Fibroblast of the aortic adventitia (primary cell): ENCODE measurements around the gene GNAT3. TPM values are rescaled to one million over a fixed set of nuclear protein-coding genes. Genes with fewer than 3 reads are reported as not detected.

ENCODE experiments used
- DNase-seq: peaks from one replicate; pipeline ENCODE4 v3.0.0-alpha.2; 2010; ENCODE audit warnings: low read depth
- H3K4me3 ChIP-seq: 2 replicates; pipeline ENCODE4 v1.5.1; 2011; ENCODE audit warnings: low read depth, mild to moderate bottlenecking, control low read depth, low read length, moderate library complexity
- CTCF ChIP-seq: IDR thresholded peaks from 2 replicates; pipeline ENCODE4 v1.5.1; 2011; ENCODE audit warnings: mild to moderate bottlenecking, low read length, control low read depth, inconsistent platforms; ENCODE audit not compliant: insufficient read depth
- total RNA-seq: library from RNA; depleted of rRNA; stranded (reverse); fragments of >200 nt; gene quantifications from 2 replicates; pipeline ENCODE4 v1.2.3, GENCODE V29; 2012; ENCODE audit warnings: low replicate concordance

The GNAT3 gene
- total RNA-seq, 1 donor, result not detected

GRCh38 chr7:80528689-80529088 lies 16.8 kb upstream of the GNAT3 start:
- no peak for TF ChIP-seq CTCF
- DNase-seq, result no peak
- H3K4me3 ChIP-seq, result no peak overlapping the region

DNA sequence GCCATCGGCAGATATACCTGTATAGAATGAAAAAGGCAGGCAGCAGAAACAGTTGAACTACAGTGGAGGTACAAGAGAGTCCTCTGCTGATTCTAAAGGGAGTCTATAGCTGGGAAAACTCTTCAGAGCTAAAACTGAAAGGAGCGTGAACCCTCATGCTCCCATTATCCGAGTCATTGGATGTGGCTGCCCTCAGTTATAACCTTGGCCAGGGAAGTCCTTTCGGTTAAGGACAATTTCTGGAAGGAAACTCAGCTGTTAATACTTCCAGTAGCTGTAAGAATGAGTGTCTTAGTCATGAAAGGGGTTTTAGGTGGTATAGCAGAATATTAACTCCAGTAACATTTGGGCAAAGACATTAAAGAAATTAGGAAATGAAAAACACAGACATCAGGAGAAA lies 14.6 kb upstream of the GNAT3 start:
- no peak for TF ChIP-seq CTCF
- DNase-seq, result no peak
- H3K4me3 ChIP-seq, result no peak overlapping the region

DNA sequence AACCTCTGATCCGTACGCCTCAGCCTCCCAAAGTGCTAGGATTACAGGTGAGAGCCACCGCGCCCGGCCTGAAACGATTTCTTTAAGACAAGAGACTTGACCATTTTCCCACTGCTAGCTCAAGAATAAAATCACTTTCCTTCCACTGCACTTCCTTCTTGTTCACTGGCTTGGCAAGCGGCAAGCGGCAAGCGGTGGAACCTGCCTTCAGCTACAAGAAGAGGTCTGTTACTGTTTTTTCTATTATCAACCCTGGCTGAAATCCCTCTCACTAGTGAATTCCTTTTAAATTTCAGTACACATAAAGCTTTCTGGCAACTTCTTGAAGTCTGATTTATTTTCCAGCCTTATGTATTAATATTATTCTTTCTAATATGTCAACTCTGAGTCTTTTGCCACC lies 12.8 kb upstream of the GNAT3 start:
- no peak for DNase-seq
- TF ChIP-seq CTCF, result no peak
- H3K4me3 ChIP-seq, result no peak overlapping the region

GRCh38 chr7:80521809-80522208 lies 9.9 kb upstream of the GNAT3 start:
- TF ChIP-seq CTCF, result no peak
- no peak overlapping the region for H3K4me3 ChIP-seq
- DNase-seq, result no peak

DNA sequence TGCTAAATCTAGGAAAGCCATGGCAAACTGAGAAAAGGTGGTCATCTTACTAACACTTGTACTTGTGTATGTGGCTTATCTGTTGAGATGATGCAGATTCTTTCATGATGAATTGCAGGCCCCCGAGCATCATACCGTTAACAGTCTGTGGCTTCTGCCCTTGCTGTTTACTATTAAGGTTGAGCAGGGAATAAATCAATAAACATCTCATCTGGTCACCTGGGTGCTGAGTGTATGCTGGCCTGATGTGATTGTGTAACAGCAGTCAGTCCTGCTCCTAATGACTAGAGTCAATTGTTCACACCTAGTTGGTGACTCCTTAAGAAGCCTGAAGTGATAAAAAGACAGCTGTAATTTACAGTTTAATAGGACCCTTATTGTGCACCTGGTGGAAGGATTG lies 8.3 kb upstream of the GNAT3 start:
- DNase-seq, result no peak
- no peak overlapping the region for H3K4me3 ChIP-seq
- no peak for TF ChIP-seq CTCF

- no peak for TF ChIP-seq CTCF
- no peak overlapping the region for H3K4me3 ChIP-seq
These were observed 5.5 kb upstream of the GNAT3 start for GRCh38 chr7:80517282-80517747.

DNA sequence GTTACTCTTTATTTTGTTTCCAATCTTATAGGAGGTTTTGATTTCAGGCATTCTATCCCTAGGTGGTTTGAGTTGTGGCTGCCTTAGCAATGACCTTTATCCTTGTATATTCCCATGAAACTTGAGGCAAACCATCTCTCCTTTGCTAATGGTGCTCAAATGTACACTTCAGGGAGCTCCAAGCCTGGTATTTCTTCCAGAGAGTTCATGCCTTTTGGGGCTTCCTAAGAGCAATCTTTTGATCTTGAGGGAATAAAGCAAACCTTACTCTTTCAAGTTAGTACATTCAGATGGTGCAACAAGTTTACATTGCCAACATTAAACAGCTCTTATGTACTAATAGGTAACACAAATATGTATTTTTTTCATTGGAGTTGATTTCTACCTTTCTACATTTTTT lies 3.4 kb upstream of the GNAT3 start:
- no peak for DNase-seq
- no peak overlapping the region for H3K4me3 ChIP-seq
- TF ChIP-seq CTCF, result no peak

More at GRCh38 chr7:80517282-80517747, 5.5 kb upstream of the GNAT3 start:
- DNase-seq, result peak; percentile 37
